ENCODE measurements around the gene RALGAPA1.
"Not testable (repeated sequence)": the region's sequence is repeated elsewhere in the genome, so short reads cannot be mapped to it uniquely, and the experiment has no call there.

The RALGAPA1 gene

DNA sequence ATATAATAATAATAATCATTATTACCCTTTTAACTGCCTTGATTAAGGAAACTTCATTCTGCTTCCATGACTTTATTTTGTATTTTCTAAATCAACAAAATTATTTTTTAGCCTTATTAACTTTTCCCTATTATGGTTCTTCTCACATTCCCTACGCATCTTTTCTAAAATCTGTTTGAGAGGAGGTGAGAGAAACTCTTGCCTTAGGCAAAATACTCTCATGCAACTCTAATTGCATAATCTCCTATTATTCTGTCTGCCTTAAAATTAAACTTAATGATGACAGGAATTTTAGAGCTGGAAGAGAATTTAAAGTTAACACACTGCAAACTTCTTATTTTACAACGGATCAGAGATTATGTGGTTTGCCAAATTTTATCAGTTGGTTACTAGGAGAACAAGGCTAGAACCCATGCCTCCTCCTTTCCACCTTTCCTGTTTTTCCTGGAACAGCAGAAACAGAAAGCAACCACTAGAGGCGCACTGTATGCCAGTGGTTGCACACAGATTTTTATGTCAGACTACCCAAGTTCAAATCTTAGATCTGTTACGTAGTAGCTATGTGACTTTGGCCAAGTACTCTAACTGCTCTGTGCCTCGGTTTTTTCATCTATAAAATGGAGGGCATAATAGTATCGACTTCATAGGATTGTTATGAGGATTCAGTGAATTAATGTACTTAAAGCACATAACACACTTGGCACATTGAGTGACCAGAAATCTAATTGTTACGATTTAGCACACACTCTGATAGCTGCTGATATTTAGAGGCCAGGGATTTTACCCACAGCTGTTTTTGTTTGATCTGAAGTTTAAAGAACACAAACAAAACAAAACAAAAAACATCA lies 12.7 kb upstream of the RALGAPA1 start:
- DNase-seq (ENCODE audit: low spot score), result peak; percentile 39

DNA sequence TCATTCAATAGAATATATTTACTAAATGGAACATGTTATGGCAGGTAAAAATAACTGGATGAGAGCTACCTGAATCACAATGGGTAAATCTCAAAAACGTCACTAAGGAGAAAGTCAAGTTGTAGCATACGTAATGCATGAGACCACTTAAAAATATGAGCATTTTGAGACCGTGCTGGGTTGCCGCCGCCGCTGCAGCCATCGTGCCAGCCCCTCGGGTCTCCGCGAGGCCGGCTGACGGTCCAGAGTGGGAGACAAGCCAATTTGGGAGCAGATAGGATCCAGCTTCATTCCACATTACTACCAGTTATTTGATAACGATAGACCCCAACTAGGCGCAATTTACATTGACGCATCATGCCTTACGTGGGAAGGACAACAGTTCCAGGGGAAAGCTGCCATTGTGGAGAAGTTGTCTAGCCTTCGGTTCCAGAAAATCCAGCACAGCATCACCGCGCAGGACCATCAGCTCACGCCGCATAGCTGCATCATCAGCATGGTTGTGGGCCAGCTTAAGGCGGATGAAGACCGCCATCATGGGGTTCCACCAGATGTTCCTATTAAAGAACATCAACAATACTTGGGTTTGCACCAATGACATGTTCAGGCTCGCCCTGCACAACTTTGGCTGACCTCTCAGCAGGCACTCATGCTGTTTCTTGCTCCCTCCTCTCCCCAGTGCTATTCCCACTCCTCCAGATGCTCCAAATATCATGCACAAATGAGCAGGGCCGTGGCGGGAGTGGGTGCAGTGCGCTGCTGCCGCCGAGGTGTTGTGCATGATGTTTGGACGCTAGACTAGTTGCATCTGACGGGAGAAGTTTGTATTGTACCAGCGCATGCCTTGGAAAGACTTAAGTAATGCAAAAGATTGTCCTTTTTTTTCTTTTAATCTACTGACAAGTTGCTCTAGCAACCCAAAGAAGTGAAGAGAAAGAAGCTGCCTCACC lies 10.8 kb upstream of the RALGAPA1 start:
- DNase-seq (ENCODE audit: low spot score), result no peak

DNA sequence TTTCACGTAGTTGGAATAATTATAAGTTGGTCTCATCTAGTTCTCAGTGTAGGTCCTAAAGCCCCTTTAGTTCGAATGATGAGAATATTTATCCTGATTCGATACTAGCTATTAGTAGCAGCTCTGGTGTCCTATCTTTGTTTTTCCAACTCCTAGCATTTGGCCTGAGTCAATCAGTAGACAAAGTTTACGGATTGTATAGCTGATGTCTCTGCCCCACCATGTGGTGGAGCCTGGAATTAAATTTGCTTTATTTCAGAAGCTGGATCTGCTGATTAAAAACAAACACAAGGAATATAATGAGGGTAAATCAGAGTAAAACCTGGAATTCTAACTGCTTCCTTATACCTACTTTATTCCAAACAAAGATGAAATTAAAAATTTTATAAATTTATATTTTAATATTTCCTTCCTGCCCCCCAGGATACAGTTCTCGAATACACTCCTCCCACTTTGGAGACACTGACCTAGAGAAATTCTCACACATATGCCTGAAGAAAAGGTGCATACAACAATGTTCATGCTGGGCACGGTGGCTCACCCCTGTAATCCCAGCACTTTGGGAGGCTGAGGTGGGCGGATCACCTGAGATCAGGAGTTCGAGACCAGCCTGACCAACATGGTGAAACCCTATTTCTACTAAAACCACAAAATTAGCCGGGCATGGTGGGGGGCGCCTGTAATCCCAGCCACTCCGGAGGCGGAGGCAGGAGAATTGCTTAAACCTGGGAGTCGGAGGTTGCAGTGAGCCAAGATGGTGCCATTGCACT lies 9.4 kb upstream of the RALGAPA1 start:
- peak; percentile 38 for DNase-seq (ENCODE audit: low spot score)

- peak; percentile 86 for DNase-seq (ENCODE audit: low spot score)
Measured at GRCh38 chr14:35814371-35815005, 5.4 kb upstream of the RALGAPA1 start.

GRCh38 chr14:35810963-35811362 lies 1.9 kb upstream of the RALGAPA1 start:
- DNase-seq (ENCODE audit: low spot score), result no peak

DNA sequence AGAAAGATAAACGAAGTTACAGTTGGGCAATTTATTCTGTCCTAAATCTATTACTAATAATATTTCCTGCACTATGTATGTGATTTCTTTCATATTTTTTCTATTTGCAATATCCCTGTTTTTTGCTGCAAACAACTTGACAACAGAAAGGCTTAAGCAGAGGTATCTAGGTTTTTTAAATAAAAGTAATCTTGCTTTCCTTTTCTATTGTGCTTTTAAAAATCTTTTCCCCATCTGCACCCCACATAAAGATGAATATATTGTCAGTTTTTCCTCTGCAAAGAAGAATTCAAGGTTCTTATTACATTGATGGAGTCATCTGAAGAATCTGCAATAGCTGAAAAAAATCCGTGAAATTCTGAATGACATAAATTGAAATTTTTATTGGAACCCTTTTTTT lies 502 bp upstream of the RALGAPA1 start:
- no peak for DNase-seq (ENCODE audit: low spot score)

DNA sequence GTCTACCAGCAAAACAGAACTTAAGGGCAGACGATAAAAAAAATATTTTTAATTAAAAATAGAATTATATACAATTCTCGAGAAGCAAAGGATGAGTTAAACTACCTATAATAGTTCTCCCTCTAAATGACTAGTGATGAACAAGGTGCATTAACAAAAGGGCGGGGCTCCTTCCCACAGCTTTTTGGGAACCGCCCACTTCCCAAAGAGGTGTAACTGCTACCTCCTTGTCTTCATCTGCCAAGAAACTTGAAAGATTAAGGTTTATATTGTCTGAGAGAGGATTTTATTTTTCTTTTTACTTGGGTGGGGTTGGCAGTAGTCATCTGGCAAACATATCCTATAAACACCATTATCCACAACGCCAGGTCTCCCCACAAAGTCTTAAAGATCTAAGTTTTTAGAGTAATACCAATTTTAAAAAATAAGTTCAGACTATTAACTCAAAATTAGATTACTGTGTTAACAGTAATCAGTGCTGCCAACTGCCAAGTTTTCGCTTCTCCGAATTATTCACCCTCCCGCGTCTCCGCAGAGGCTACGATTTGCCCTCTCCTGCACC lies 938 bp downstream of the RALGAPA1 start:
- DNase-seq (ENCODE audit: low spot score), result peak; percentile 16

GRCh38 chr14:35807131-35807961 lies 1.7 kb downstream of the RALGAPA1 start:
- no peak for DNase-seq (ENCODE audit: low spot score)

DNA sequence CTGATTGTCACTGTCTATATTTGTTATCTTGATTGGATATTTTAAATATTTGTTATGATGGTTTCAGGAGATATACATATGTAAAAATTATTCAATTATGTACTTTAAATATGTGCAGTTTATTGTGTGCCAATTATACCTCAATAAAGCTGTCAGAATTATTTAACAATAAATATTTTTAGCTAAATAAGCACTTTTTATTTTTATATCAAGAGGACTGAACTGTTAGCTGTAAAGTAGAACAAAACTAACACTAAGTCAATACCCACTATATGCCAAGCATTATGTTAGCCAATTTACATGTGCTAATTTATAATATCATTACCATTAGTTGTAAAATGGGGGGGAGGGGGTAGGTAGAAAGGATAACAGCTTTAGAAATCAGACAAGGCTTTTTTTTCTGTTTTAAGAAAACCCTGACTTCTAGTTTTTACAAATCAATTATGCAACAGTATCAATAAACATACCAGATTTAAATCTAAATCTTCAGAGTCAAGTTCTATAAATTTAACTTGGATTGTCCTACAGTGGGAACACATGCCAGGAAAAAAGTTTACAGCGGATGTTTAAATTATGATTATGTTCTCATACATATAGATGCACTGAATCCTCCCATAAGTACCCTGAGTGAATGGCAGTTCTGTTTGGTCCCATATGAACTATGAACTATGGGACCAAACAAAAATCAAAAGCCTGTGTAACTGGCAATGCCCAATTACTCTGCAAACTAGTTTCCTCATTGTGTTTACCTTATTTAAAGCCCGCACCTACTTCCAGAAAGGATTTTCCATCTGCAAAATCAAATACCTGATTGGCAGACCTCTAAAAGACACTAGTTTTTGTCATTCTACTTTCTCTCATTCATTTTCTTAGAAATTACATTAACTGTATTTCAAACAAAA lies 2.8 kb downstream of the RALGAPA1 start:
- DNase-seq (ENCODE audit: low spot score), result no peak

DNA sequence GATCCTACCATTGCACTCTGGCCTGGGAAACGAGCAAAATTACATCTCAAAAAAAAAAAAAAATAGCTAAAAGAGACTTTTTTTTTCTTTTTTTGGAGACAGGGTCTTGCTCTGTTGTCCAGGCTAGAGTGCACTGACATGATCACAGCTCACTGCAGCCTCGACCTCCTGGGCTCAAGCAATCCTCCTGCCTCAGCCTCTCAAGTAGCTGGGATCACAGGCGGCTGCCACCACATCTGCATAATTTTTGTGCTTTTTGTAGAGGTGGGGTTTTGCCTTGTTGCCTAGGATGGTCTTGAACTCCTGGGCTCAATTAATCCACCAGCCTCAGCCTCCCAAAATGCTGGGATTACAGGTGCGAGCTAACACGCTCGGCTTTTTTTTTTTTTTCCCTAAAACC lies 11.3 kb downstream of the RALGAPA1 start:
- DNase-seq (ENCODE audit: low spot score), result no peak

DNA sequence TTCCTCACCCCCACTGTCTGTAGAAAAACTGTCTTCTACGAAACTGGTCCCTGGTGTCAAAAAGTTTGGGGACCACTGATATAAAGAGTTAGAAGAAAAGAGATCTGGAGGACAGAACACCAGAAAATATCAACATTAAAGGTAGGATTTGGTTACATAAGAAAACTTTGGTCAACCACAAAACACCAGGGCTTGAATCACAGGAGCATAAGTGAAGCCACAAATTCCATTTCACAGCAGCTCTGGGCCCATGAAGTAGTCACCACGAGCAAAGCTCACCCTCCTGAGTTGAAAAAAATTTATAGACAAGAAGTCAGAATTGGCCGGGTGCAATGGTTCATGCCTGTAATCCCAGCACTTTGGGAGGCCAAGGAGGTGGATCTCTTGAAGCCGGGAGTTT lies 19.4 kb downstream of the RALGAPA1 start:
- DNase-seq (ENCODE audit: low spot score), result peak; percentile 20

DNA sequence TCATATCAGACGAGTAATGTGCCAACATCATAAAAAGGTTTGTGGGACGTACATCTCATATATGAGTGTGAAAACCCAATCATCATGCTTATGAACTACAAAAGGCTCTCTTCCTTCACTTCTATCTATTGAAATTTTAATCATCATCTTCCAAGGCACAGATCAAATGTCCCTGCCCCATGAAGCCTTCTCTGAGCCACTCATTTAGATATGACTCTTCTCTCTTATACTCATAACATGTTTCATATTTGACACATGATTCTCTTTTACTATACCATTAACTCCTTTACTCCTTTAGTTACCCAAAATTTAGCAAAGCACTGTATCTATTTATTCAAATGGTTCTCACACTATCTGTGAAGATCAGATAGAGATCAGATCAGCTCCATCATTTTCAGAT lies 22.2 kb downstream of the RALGAPA1 start:
- peak; percentile 20 for DNase-seq (ENCODE audit: low spot score)

DNA sequence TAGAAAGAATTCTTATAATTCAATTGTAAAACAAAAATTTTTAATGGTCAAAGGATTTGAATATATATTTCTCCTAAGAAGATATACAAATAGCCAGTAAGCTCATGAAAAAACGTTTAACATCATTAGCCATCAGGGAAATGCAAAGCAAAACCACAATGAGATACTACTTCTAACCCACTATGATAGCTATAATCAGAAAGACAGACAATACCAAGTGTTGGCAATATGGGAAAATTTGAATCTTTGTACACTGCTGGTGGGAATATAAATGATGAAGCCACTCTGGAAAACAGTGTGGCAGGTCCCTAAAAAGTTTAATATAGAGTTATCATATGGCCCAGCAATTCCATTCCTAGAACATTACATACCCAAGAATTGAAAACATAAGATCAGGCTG lies 25.4 kb downstream of the RALGAPA1 start:
- no peak for DNase-seq (ENCODE audit: low spot score)

- no peak for DNase-seq (ENCODE audit: low spot score)
Measured at GRCh38 chr14:35779368-35779767, 29.7 kb downstream of the RALGAPA1 start.

DNA sequence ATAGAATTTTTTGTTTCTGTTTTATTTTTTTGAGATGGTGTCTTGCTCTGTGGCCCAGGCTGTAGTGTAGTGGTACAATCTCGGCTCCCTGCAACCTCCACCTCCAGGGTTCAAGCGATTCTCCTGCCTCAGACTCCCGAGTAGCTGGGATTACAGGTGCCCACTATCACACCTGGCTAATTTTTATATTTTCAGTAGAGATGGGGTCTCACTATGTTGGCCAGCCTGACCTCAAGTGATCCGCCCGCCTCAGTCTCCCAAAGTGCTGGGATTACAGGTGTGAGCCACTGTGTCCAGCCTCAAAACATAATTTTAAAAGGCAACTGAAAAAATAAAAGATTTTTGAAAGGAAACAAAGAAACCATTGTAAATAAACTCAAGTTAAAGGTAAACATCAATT lies 31.5 kb downstream of the RALGAPA1 start:
- DNase-seq (ENCODE audit: low spot score), result not testable (repeated sequence)

DNA sequence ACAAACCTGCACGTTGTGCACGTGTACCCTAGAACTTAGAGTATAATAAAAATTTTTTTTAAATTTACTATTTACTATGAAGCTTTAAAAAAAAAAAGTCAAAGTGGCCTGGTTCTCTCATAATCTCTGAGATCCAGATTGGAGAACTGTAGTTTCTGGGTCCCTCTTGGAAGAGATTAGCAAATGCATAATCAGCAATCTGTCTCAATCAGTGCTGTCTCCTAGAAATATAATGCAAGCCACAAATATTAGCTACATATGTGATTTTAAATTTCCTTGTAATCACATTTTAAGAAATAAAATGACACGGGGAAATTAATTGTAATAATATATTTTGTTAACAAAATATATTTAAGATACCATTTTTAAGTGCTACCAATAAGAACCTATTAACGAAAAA lies 32.3 kb downstream of the RALGAPA1 start:
- no peak for DNase-seq (ENCODE audit: low spot score)

- not testable (repeated sequence) for DNase-seq (ENCODE audit: low spot score)
Measured at GRCh38 chr14:35776085-35776484, 33.0 kb downstream of the RALGAPA1 start.

DNA sequence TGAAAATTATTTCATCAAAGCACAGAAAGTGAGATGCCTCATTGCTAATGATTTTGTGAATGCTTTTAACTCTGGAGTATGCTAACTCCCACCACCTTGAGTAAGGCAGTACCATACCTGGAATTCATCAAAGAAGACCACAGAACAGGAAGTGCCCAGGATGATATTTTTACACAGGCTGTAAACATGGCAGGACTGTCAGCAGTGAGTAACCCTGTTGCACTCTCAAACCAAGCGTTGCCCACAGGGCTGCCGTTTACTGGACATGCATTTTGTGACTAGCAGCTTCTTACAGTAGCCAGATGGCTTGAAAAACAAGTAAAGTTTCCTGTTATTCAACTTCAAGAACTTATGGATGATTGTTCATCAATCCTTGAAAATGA lies 42.4 kb downstream of the RALGAPA1 start:
- peak; percentile 24 for DNase-seq (ENCODE audit: low spot score)

DNA sequence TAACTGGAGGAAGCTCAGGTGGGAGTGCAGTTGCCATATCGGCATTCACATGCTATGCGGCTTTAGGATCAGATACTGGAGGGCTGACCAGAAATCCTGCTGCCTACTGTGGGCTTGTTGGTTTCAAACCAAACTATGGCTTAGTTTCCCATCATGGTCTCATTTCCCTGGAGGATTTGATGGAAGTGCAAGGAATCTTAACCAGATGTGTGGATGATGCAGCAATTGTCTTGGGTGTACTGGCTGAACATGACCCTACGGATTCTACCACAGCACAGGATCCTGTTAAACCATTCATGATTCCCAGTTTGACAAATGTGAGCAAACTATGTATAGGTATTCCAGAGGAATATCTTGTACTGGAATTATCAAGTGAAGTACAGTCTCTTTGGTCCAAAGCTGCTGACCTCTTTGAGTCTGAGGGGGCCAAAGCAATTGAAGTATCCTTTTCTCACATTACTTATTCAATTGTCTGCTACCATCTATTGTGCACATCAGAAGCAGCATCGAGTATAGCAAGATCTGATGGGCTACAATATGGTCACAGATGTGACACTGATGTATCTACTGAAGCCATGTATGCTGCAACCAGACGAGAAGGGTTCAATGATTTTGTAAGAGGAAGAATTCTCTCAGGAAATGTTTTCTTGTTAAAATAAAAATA lies 42.9 kb downstream of the RALGAPA1 start:
- no peak for DNase-seq (ENCODE audit: low spot score)
